H1 (cell line): ENCODE measurements around the gene MACROD2. TPM values are rescaled to one million over a fixed set of nuclear protein-coding genes. Genes with fewer than 3 reads are reported as not detected.

ENCODE experiments used
- CTCF ChIA-PET: fragments of 300-600 bp; sonication (Branson Sonifier 250); formaldehyde crosslinking; loops from one replicate; lab custom pipeline; 2021; ENCODE audit not compliant: partially characterized antibody; lab: Charles Lee
- POLR2A ChIA-PET: fragments of 300-600 bp; sonication (Branson Sonifier 250); formaldehyde crosslinking; loops from one replicate; lab custom pipeline; 2021; ENCODE audit warnings: inconsistent platforms; ENCODE audit not compliant: partially characterized antibody; lab: Charles Lee
- DNase-seq, 2 experiments: peaks; one replicate each; pipeline versions ENCODE4 v3.0.0 to v3.0.0-alpha.2; 2010 to 2022; ENCODE audit warnings: low spot score in 2 of 2, low read depth in 1 of 2, mixed read lengths in 1 of 2
- FAIRE-seq: peaks from 2 replicates; lab custom pipeline; 2011; peaks lifted over from hg19 to GRCh38; lab: Jason Lieb, UNC
- H2AFZ ChIP-seq: 2 replicates; pipeline ENCODE4 v1.8.1; 2012; ENCODE audit warnings: low read length, inconsistent platforms
- H2AK5ac ChIP-seq: 2 replicates; pipeline ENCODE4 v1.6.1; 2013; ENCODE audit warnings: low read depth, low read length
- H2BK120ac ChIP-seq: replicated peaks from 2 replicates; pipeline ENCODE3; 2013; ENCODE audit warnings: low read depth, low read length, inconsistent platforms
- H2BK12ac ChIP-seq: 2 replicates; pipeline ENCODE4 v1.6.1; 2013; ENCODE audit warnings: low read depth, low read length
- H2BK15ac ChIP-seq: 2 replicates; pipeline ENCODE4 v1.6.1; 2013; ENCODE audit warnings: low read length
- H2BK20ac ChIP-seq: 2 replicates; pipeline ENCODE4 v1.6.1; 2013; ENCODE audit warnings: low read length
- H2BK5ac ChIP-seq: 2 replicates; pipeline ENCODE4 v1.6.1; 2013; ENCODE audit warnings: low read depth, low read length
- H3K14ac ChIP-seq: 2 replicates; pipeline ENCODE4 v1.6.1; 2013; ENCODE audit warnings: inconsistent platforms; ENCODE audit not compliant: insufficient read length
- H3K18ac ChIP-seq: 2 replicates; pipeline ENCODE4 v1.6.1; 2013; ENCODE audit warnings: low read length; ENCODE audit errors: extremely low read depth
- H3K23ac ChIP-seq: 2 replicates; pipeline ENCODE4 v1.6.1; 2013; ENCODE audit warnings: inconsistent platforms; ENCODE audit not compliant: insufficient read length
- H3K23me2 ChIP-seq: 2 replicates; pipeline ENCODE4 v1.6.1; 2013; ENCODE audit warnings: low read depth, low read length
- H3K27ac ChIP-seq: 2 replicates; pipeline ENCODE4 v1.6.1; 2011; ENCODE audit warnings: low read depth, low read length, inconsistent platforms
- H3K27me3 ChIP-seq, 4 experiments: replicated peaks in 1 of 4; 1 replicate in 1 of 4; 2 replicates in 3 of 4; pipeline versions ENCODE4 v1.6.1 to v1.8.1; 2011 to 2013; ENCODE audit warnings: low read length in 3 of 4, mild to moderate bottlenecking in 3 of 4, inconsistent platforms in 2 of 4, mixed read lengths in 2 of 4, moderate library complexity in 1 of 4; ENCODE audit not compliant: control insufficient read depth in 3 of 4, insufficient read depth in 3 of 4; ENCODE audit errors: extremely low read depth in 1 of 4
- H3K36me3 ChIP-seq, 4 experiments: 2 replicates each; pipeline versions ENCODE4 v1.6.1 to v1.8.1; 2011 to 2013; ENCODE audit warnings: mild to moderate bottlenecking in 4 of 4, low read length in 3 of 4, moderate library complexity in 2 of 4, control low read depth in 1 of 4, inconsistent platforms in 1 of 4; ENCODE audit not compliant: insufficient read depth in 4 of 4, control insufficient read depth in 2 of 4
- H3K4ac ChIP-seq: replicated peaks from 2 replicates; pipeline ENCODE3; 2013; ENCODE audit warnings: low read length, low read depth, mixed read lengths, inconsistent platforms; ENCODE audit not compliant: insufficient read length
- H3K4me1 ChIP-seq, 4 experiments: replicated peaks in 1 of 4; 1 replicate in 1 of 4; 2 replicates in 3 of 4; pipeline versions ENCODE4 v1.6.1 to v1.8.1; 2011 to 2013; ENCODE audit warnings: low read length in 3 of 4, inconsistent platforms in 2 of 4, mixed read lengths in 1 of 4; ENCODE audit not compliant: insufficient read depth in 4 of 4, control insufficient read depth in 3 of 4
- H3K4me2 ChIP-seq, 2 experiments: 2 replicates each; pipeline versions ENCODE4 v1.6.1 to v1.8.1; 2011 to 2013; ENCODE audit warnings: low read depth in 2 of 2, low read length in 2 of 2, control low read depth in 1 of 2, inconsistent platforms in 1 of 2, mild to moderate bottlenecking in 1 of 2; ENCODE audit not compliant: insufficient read depth in 1 of 2
- H3K4me3 ChIP-seq, 4 experiments: fragments of 200-600, 300-600 bp in 1 of 4; sonication (generic), shearing (Covaris generic), sonication (Bioruptor Twin) in 1 of 4; 2 replicates each; pipeline versions ENCODE4 v1.5.1 to v1.8.1; 2011 to 2016; ENCODE audit warnings: low read length in 4 of 4, low read depth in 3 of 4, control low read depth in 2 of 4, inconsistent platforms in 2 of 4, mild to moderate bottlenecking in 2 of 4, mixed read lengths in 1 of 4, moderate library complexity in 1 of 4; ENCODE audit not compliant: insufficient read depth in 2 of 4; ENCODE audit errors: extremely low read depth in 1 of 4
- H3K56ac ChIP-seq: replicated peaks from 2 replicates; pipeline ENCODE3; 2013; ENCODE audit warnings: low read depth, mild to moderate bottlenecking, mixed read lengths, low read length, inconsistent platforms; ENCODE audit not compliant: insufficient read length
- H3K79me1 ChIP-seq: 2 replicates; pipeline ENCODE4 v1.6.1; 2013; ENCODE audit warnings: low read depth, low read length, control low read depth
- H3K79me2 ChIP-seq, 2 experiments: 2 replicates each; pipeline versions ENCODE4 v1.6.1 to v1.8.1; 2012 to 2013; ENCODE audit warnings: low read length in 2 of 2, mild to moderate bottlenecking in 2 of 2, inconsistent platforms in 1 of 2; ENCODE audit not compliant: insufficient read depth in 2 of 2, control insufficient read depth in 1 of 2
- H3K9ac ChIP-seq, 4 experiments: replicated peaks in 1 of 4; 1 replicate in 1 of 4; 2 replicates in 3 of 4; pipeline versions ENCODE4 v1.6.1 to v1.8.1; 2011 to 2013; ENCODE audit warnings: low read depth in 3 of 4, low read length in 3 of 4, control low read depth in 2 of 4, mild to moderate bottlenecking in 2 of 4, moderate library complexity in 2 of 4, inconsistent platforms in 1 of 4; ENCODE audit errors: extremely low read depth in 1 of 4
- H3K9me3 ChIP-seq, 2 experiments: 2 replicates each; pipeline versions ENCODE4 v1.6.1 to v1.8.1; 2012 to 2013; ENCODE audit warnings: mild to moderate bottlenecking in 2 of 2, moderate library complexity in 2 of 2, control low read depth in 1 of 2, inconsistent platforms in 1 of 2, low read depth in 1 of 2, low read length in 1 of 2, mixed read lengths in 1 of 2; ENCODE audit not compliant: insufficient read depth in 2 of 2
- H4K20me1 ChIP-seq, 2 experiments: replicated peaks in 1 of 2; 2 replicates each; pipeline versions ENCODE3 to v1.8.1; 2011 to 2013; ENCODE audit warnings: inconsistent platforms in 2 of 2, low read length in 2 of 2, mild to moderate bottlenecking in 1 of 2; ENCODE audit not compliant: insufficient read depth in 2 of 2, control insufficient read depth in 1 of 2
- H4K5ac ChIP-seq: 2 replicates; pipeline ENCODE4 v1.6.1; 2013; ENCODE audit warnings: low read length, low read depth, mixed read lengths, inconsistent platforms; ENCODE audit not compliant: insufficient read length
- H4K8ac ChIP-seq: 2 replicates; pipeline ENCODE4 v1.8.0; 2013; ENCODE audit warnings: mild to moderate bottlenecking, moderate library complexity, low read length, inconsistent platforms; ENCODE audit not compliant: insufficient read depth; ENCODE audit errors: extremely low read depth
- H4K91ac ChIP-seq: replicated peaks from 2 replicates; pipeline ENCODE3; 2013; ENCODE audit warnings: low read length, mixed read lengths, inconsistent platforms; ENCODE audit not compliant: insufficient read length
- NRF1 ChIP-seq: IDR thresholded peaks from 2 replicates; pipeline ENCODE4 v1.6.1; 2011; ENCODE audit warnings: mild to moderate bottlenecking, low read depth, low read length, improper control_type of control experiment
- WGBS, 2 experiments: shearing (Covaris generic) in 1 of 2; methylation state at CpG; one replicate each; pipeline versions ENCODE4 v1.1.6 to v1.1.7; 2013 to 2015; ENCODE audit warnings: low lambda C conversion rate in 2 of 2, mixed read lengths in 2 of 2, inconsistent platforms in 1 of 2, low coverage in 1 of 2, missing lambda C conversion rate in 1 of 2; ENCODE audit not compliant: insufficient replicate concordance in 2 of 2, insufficient coverage in 1 of 2, insufficient read length in 1 of 2; ENCODE audit errors: extremely low coverage in 1 of 2, missing lambda C conversion rate in 1 of 2; 5-methylcytosine and 5-hydroxymethylcytosine counted together
- polyA plus RNA-seq, 7 experiments: library from polyadenylated mRNA; depleted of rRNA in 3 of 7; stranded (reverse) in 5 of 7; unstranded in 2 of 7; fragments of >200 nt in 5 of 7; fragments of 200-250 nt in 2 of 7; gene quantifications; 1 replicate in 5 of 7; 2 replicates in 1 of 7; 4 replicates in 1 of 7; pipeline versions ENCODE4 v1.2.1 to v1.2.3, GENCODE V29; 2011 to 2013; ENCODE audit warnings: missing spikeins in 2 of 7, mixed read lengths in 2 of 7
- total RNA-seq: library from RNA; stranded (reverse); fragmentation: NEBNext Ultra II Directional; extraction: Animal tissue kit (Norgen Biotek cat#: 25700); gene quantifications from 2 replicates; pipeline ENCODE4 v1.2.1, GENCODE V29; 2021

Gene MACROD2
- total and polyA plus RNA-seq, 2 of the 8 experiments (the other 6 are each of a cell fraction or from before 2014, with no cell fraction given) = 0.70 to 3.9 TPM

DNA sequence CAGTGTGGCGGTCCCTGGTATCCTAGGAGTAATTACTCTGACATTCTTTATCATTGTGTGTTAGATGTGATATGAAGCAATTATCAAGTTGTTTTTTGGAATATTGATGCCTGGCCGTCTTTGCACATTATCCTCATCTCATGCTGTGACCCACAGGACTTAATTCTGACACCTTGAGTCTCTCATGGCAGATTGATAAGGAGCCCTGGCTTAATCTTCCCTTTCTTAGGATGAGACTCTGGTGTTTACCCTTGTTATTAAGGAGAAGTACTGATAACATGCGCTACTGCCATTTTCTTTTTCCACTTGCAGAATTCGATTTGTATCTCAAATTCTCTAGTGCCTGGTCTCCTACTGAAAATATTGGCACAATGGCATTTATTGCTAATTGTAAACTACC lies 1597.8 kb downstream of the MACROD2 start:
- Histone ChIP-seq H4K91ac (no peak overlapping the region), H2BK5ac (no peak overlapping the region), H2BK15ac (no peak overlapping the region), H3K23me2 (no peaks in the 10 kb centered on the region), H4K5ac (no peak overlapping the region), H2AFZ (no peak overlapping the region), H3K27ac (no peak overlapping the region), H3K23ac (no peak overlapping the region), H3K18ac (no peak overlapping the region), H3K9me3 (no peaks in the 10 kb centered on the region; a peak in 1 of 4 replicates), H3K79me1 (no peaks in the 10 kb centered on the region), H3K27me3 (no peaks in the 10 kb centered on the region), H3K4me3 (no peak overlapping the region), H3K36me3 (no peaks in the 10 kb centered on the region), H4K8ac (no peak overlapping the region), H3K9ac (no peak overlapping the region), H3K4ac (no peak overlapping the region), H2BK120ac (no peak overlapping the region), H2BK20ac (no peak overlapping the region), H3K14ac (no peak overlapping the region), H3K4me1 (no peaks in the 10 kb centered on the region), H3K4me2 (no peak overlapping the region), H2AK5ac (no peak overlapping the region), H4K20me1 (no peaks in the 10 kb centered on the region), H2BK12ac (no peak overlapping the region), H3K79me2 (no peaks in the 10 kb centered on the region), H3K56ac (no peak overlapping the region)
- ChIA-PET POLR2A (no interaction called here), CTCF (no interaction called here)
- FAIRE-seq (no peak), DNase-seq (no peak)
- 94% methylated on average over 4 of the region's 4 CpGs; no CpG with 5 or more reads in 1 of the 2 experiments for WGBS, 2 experiments
- no peak for TF ChIP-seq NRF1
